ENCODE measurements around the gene NR3C1. TPM values are rescaled to one million over a fixed set of nuclear protein-coding genes. Genes with fewer than 3 reads are reported as not detected.
"Not testable (repeated sequence)": the region's sequence is repeated elsewhere in the genome, so short reads cannot be mapped to it uniquely, and the experiment has no call there.

NR3C1 gene
- polyA plus RNA-seq, 4 donors: 29.4 to 42.0 (median 36.8) TPM

- no peak for DNase-seq (ENCODE audit: low read depth in 4 of 4, low spot score in 2 of 4)
Observed at GRCh38 chr5:143341807-143342570, 61.5 kb downstream of the NR3C1 start.

DNA sequence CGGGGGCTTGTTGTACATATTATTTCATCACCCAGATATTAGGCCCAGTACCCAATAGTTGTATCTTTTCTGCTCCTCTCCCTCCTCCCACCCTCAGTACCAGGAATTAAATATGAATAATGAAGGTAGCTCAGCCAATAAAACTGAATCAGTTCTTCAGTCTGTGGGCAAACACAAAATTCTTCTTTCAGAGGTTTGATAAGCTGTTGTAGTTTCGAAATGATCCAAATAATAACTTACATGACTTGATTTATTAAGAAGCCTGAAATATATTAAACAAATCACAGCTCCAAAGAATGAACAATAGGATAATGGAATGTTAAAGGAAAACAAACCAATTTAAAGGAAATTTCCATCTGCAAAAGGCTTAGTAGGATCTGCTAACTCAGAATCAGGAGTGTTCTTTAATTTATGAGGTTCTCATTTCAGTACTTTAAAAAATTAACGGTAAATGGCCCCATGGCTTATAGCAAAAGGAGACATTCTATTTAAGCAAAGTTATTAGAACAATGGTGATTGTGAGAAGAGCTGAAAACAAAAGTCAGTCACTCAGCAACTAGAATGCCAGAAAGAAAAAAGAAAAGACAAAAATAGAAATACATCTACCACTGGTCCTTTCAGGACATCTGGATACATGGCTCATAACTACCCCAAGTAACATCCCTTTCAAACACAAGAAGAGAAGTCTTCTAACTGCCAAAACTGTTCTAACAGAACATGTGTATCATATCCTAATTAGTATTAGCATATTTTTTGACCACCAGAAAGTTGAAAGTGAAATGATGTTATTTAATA is 62.4 kb downstream of the NR3C1 start:
- no peak for DNase-seq (ENCODE audit: low read depth in 4 of 4, low spot score in 2 of 4)

- DNase-seq (ENCODE audit: low read depth in 4 of 4, low spot score in 2 of 4): no peak
Observed at GRCh38 chr5:143338658-143339366, 64.7 kb downstream of the NR3C1 start.

DNA sequence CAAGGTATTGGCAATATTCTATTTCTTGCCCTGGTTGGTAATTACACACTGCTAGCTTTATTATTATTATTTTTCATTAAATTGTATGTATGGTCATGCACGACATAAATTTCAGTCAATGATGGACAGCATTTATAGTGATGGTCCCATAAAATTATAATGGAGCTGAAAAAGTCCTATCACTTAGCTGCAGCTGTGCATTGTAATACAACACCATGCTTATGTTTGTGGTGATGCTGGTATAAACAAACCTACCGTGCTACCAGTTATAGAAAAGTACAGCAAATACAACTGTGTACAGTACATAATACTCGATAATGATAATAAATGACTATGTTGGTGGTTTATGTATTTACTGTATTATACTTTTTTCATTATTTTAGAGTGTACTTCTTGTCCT is 65.5 kb downstream of the NR3C1 start:
- no peak for DNase-seq (ENCODE audit: low read depth in 4 of 4, low spot score in 2 of 4)

DNA sequence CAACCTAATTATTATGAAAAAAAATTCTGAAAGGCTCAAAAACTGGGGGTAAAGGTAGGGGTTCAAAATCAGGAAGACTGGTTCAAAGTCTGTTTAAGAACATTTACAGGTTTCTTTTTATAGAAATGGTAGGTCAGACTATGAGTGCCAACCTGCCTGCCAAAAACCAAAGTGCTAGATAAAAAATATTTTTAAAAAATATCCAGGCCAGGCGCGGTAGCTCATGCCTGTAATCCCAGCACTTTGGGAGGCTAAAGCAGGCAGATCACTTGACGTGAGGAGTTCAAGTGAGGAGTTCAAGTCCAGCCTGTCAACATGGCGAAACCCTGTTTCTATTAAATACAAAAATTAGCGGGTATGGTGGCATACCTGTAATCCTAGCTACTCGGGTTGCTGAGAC is 67.0 kb downstream of the NR3C1 start:
- DNase-seq (ENCODE audit: low read depth in 4 of 4, low spot score in 2 of 4): no peak

DNA sequence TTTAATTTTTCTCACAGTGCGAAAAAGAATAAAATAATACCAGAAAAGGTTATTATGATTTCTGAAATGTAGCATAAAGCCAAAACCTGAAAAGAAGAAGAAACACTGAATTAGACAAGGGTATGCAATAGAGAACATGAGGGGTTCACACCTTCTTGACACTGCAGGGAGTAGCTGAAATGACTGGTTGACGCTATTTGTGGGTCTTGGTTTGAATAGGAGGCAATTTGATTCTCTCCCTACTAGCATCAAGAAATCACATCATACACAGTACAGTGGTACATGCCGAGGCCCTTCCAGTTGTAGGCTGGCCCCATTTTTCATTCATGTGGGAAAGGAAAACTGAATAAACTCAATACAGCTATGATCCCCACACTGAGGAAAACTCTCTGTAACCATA is 68.6 kb downstream of the NR3C1 start:
- no peak for DNase-seq (ENCODE audit: low read depth in 4 of 4, low spot score in 2 of 4)

DNA sequence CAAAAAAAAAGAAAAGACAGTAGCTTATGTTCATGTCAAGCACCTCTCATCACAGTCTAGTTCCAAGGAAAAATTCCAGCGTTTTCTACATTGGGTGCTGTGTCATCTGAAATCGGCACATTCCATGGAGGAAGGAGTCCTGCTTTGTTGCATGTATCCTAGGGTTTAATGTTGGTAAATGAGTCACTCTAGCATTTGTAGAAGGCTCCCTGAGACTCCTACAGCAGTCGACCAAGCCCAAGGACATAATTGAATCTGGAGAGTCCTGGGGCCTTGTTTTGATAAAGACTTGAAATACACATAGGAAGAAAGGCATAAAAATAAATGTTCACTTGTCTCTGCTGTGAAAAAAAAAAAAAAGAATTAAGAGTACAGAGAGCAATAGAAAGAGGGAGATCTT is 69.1 kb downstream of the NR3C1 start:
- DNase-seq (ENCODE audit: low read depth in 4 of 4, low spot score in 2 of 4): not testable (repeated sequence)

DNA sequence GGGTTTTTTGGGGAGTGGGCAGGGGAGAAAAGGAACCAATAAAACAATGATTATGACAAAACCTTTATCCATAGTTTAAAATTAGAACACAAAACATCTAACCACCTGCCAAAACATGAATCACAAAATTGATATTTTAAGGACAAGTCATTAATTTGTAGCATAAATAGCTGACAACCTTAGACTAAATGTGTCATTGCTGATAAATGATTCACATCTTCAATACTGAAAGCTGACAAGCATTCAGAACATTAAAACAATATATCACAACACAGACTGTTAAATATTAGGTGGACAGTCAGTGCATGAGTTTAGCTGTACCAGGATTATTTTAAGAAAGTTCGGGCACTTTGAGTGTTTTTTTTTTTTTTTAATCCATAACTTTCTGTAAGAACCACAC is 71.5 kb downstream of the NR3C1 start:
- DNase-seq (ENCODE audit: low read depth in 4 of 4, low spot score in 2 of 4): no peak

DNA sequence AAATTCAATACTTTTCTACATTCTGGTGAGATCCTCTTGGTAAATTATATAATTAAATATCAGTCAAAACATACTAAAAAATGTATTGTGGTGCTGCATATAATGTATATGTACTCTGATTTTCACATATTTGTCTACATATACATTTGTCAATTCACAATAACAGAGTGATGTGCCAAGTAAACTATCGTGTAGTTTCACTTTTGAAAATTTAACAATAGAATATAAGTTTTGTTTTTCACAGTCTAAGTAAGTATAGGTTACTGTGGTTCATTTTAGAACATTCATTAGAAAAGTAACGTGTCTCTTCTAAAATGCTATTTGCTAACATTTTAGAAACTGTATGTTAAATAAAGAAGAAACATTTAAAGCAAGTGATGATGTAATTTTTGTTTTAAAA is 73.6 kb downstream of the NR3C1 start:
- DNase-seq (ENCODE audit: low read depth in 4 of 4, low spot score in 2 of 4): no peak

DNA sequence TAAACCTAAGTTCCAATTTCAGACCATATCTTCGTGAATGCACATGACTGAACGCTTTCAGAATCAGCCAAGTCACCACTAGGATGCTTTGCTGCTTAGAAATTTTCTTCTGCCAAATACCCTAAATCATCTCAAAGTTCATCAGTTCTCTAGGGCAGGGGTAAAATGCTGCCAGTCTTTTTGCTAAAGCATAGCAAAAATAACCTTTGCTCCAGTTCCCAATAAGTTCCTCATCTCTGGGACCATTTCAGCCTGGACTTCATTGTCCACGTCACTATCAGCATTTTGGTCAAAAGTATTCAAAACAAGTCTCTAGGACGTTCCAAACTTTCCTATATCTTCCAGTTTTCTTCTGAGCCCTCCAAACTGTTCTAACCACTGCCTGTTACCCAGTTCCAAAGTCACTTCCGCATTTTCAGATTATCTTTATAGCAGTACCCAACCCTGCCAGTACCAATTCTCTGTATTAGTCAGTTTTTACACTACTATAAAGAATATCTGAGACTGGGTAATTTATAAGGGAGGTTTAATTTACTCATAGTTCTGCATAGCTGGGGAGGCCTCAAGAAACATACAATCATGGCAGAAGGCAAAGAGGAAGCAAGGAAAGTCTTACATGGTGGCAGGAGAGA is 74.8 kb downstream of the NR3C1 start:
- DNase-seq (ENCODE audit: low read depth in 4 of 4, low spot score in 2 of 4): no peak

DNA sequence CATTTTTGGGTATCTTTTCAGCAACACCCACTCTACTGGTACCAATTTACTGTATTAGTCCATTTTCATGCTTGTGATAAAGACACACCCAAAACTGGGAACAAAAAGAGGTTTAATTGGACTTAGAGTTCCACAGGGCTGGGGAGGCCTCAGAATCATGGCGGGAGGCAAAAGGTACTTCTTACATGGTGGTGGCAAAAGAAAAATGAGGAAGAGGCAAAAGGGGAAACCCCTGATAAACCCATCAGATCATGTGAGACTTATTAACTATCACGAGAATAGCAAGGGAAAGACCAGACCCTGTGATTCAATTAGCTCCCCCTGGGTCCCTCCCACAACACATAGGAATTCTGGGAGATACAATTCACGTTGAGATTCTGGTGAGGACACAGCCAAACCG is 78.4 kb downstream of the NR3C1 start:
- not testable (repeated sequence) for DNase-seq (ENCODE audit: low read depth in 4 of 4, low spot score in 2 of 4)

DNA sequence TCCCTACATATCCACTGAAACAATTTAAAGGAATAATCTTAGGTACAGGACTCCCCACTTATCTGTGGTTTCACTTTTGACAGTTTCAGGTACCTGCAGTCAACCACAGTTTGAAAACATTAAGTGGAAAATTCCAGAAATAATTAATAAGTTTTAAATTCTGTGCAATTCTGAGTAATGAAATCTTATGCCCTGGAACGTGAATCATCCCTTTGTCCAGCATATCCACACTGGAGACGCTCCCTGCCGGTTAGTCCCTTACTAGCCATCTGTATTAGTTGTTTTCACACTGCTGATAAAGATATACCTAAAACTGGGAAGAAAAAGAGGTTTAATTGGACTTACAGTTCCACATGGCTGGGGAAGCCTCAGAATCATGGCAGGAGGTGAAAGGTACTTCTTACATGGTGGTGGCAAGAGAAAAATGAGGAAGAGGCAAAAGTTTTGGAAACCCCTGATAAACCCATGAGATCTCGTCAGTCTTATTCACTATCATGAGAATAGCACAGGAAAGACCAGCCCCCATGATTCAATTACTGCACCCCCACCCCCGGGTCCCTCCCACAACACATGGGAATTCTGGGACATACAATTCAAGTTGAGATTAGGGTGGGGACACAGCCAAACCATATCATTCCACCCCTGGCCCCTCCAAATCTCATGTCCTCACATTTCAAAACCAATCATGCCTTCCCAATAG is 80.4 kb downstream of the NR3C1 start:
- DNase-seq (ENCODE audit: low read depth in 4 of 4, low spot score in 2 of 4): not testable (repeated sequence)

DNA sequence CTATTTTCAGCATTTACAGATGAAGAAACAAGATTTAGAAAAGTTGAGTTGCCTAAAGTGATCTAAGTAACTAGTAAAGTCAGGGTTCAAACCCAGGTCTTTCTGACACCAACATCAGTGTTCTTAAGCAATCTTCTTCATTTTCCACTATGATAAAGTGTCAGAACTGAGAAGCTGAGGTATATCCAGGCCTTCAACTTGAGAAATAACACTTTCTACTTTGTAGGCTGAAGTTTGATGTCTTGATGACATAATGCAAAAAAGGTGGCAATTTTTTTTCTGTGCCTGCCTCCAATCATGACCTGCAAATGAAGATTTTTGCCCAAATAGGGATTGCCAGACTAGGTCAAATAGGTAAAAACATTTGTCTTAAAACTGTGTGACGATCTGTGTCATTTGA is 81.3 kb downstream of the NR3C1 start:
- no peak for DNase-seq (ENCODE audit: low read depth in 4 of 4, low spot score in 2 of 4)

DNA sequence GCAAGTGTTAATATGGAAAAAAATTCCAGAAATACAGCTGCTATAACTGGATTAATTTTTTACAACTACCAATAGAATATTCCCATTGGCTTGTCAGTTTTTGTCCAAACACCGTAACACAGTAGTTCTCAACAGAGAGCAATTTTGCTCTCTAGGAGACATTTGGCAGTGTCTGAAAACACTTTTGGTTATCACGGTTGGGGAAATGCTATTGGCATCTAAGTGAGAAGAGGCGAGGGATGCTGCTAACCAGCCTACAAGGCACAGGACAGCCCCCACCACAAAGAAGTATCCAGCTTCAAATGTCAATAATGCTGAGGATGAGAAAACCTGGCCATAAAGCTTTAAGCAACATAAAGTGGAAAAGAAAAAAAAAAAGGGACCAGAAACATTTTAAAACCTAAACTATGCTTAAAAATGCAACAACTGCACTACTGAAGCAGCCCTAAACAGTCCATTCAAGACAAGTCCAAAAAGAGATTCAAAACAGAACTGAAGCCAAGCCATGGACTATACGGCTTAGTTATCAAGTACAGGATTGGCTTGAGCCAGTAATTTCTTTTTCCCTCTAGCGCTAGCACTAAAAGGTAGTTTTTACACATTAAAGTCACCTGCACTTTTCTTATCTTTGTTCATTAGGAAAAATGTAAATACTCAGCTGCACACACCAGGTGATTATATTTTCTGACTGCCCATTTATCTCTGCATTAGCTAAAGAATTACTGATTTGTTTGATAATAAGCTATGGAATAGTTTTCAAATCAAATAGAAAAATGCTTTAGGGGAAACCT is 83.9 kb downstream of the NR3C1 start:
- no peak for DNase-seq (ENCODE audit: low read depth in 4 of 4, low spot score in 2 of 4)

DNA sequence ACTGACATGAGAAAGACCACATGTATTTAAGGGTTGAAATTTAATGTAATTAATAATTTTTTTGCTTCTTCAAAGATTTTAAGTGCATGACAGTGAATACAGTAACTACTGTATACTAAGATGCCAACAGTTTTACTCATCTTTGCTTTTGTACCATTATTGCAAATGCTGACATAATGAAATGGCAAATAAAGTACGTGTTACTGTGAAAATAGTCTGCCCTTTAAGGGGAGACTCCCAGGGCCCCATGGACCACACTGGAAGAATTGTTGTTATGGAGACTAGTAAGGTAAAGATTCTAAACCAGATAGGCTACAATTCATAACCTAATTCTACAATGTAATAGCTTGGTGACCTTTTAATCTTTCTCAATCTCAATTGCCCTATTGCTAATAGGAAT is 84.7 kb downstream of the NR3C1 start:
- no peak for DNase-seq (ENCODE audit: low read depth in 4 of 4, low spot score in 2 of 4)

DNA sequence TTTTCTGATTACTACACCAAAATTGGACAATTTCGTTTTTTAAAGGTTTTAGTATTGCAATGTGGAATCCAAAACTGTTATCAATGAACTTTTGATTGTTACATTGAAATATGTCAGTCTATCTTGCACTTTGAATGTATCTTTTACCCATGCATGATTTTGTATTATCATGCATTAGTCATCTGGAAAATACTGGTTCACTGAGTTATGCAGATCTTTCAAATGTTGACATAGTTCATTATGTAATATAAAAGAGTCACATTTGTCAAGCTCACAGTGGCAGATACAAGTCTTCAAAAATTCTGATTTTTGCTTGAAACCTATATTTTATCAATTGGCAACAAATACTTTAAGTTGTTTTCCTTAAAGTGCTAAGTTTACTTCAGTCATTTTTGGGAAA is 85.2 kb downstream of the NR3C1 start:
- DNase-seq (ENCODE audit: low read depth in 4 of 4, low spot score in 2 of 4): no peak

DNA sequence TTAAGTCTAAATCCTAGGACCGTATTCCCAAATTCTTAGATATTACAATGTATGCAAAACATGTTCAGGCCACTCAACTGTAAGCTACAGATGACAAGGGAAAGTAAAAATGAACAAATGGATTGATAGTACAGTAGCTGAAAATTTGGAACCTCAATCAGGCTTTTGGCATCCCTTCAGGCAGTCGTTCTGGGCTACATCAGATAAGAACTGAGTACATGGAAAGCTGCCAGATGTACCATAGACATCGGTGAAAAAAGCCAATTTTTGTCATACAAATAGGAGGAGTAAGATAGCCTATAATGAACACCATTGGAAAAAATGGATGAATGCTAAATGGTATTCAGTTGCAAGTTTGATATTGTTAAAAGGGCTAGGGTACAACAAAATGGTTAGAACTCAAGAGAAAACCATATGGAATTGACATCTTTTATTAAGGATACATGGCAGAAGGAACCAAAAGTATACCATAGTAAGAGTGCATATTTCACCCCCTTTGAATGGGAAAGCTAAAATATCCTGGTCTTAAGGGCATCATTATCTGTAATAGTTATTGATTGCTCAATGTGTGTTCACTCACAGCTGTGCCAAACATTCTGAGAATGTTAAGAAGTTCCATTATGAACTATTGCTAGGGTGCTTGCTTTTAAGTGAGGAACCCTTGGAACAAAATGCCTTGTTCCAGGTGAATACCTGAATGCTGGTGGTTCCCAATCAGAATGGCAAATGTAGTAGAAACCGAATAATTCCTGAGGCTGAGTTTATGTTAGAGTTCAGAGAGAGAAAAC is 86.4 kb downstream of the NR3C1 start:
- no peak for DNase-seq (ENCODE audit: low read depth in 4 of 4, low spot score in 2 of 4)

- DNase-seq (ENCODE audit: low read depth in 4 of 4, low spot score in 2 of 4): no peak
Observed at GRCh38 chr5:143316337-143316736, 87.1 kb downstream of the NR3C1 start.

DNA sequence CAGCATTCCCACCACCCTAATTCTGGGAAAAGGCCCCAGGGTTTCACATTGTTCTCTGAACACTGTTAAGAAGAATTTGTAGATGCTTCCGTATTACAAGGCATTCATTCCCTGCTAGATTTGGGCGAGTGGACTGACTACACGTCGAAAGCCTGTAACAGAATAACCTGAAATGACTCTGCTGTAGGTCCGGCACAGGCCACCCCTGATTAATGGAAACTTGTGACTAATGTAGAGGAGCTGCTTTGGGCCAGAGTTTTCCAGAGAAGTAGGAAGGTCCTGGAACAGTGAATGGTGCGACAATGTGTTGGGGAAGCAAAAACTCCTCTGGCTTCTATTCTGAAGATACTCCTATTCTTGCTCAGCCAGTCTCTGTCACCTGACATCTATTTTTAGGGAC is 87.6 kb downstream of the NR3C1 start:
- no peak for DNase-seq (ENCODE audit: low read depth in 4 of 4, low spot score in 2 of 4)

All from left renal cortex interstitium (tissue), 4 donors.